ES-I3 (cell line): Measurements from ENCODE around the gene PCDHA1.
A peak's percentile ranks its signal among the peaks of the same experiment; 100 is the strongest.

Source experiments
- H3K36me3 ChIP-seq: 2 replicates; pipeline ENCODE4 v1.6.1; 2013; ENCODE audit warnings: mild to moderate bottlenecking, low read length, control low read depth, moderate library complexity; ENCODE audit not compliant: insufficient read depth
- H3K4me1 ChIP-seq: 2 replicates; pipeline ENCODE4 v1.6.1; 2013; ENCODE audit warnings: mild to moderate bottlenecking, control low read depth, low read length; ENCODE audit not compliant: insufficient read depth
- H3K9ac ChIP-seq: 2 replicates; pipeline ENCODE4 v1.6.1; 2013; ENCODE audit warnings: low read depth, mild to moderate bottlenecking, low read length, moderate library complexity
- H3K9me3 ChIP-seq: 2 replicates; pipeline ENCODE4 v1.6.1; 2013; ENCODE audit warnings: mild to moderate bottlenecking, low read length, moderate library complexity; ENCODE audit not compliant: control insufficient read depth, insufficient read depth

Gene PCDHA1

DNA sequence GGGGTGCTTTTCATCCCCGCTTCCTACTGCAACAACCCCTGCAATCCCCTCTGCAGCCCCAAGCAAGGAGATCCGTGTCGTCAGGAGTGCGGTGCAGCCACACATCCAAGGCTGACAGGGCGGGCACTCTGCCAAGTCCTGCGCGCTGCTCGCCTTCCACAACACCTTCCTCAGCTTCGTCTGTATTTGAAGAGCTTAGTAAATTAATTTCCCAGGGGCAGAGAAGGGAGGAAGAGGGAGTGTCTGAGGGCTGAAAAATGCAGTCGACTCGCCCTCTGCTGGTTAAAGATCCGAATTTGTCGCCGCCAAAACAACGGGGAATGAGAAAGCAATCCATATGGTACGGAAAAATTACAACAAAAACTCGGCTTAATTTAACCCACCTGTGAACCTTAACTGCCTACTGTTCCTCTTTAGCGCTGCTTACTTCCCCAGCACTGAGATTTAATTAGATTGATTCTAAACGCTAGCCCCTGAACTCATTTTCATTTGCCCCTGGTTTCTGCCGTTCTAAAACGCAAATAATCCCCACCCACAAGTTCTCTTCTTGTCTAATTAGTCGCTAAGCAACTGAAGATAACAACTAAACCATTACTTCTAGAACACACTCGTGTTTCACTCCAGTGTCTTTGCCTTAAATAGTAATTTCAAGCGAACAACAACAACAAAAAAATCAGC lies 254.3 kb downstream of the PCDHA1 start:
- Histone ChIP-seq H3K4me1 (peaks cover 20% of the 10 kb centered on the region), H3K9me3 (no peaks in the 10 kb centered on the region), H3K36me3 (no peaks in the 10 kb centered on the region), H3K9ac (peak overlapping the region; percentile 80)

DNA sequence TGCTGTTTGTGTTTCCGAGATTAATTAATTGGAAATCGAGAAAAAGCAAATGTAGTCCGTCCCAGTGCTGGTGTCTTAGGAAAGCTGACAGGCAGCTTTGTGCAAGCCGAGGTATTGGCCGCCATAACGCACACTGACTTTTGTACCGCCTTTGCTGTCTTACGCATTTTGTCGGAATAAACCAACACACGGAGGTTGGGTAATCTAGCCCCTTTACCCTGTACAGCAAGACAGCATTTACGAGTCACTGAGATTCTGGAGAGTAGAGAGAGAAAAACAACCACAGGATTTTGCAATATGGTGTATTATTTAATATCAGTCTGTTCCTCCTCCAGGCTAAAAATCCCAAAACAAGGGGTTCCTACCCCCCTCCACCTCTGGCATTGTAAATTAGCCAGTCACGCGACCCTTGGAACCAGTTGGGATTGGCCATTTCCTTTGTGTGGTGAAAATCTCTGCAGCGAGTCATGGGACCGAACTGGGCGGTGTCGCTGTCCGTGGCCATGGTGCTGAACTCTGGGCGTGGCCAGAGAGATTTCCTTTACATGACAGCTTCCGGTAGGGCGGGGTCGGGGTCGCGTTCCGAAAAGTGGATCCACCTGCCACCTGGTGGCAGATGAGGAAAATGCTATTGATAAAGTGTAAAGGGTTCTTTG lies 255.0 kb downstream of the PCDHA1 start:
- H3K9ac ChIP-seq: peak overlapping the region; percentile 80
- no peaks in the 10 kb centered on the region for H3K9me3 ChIP-seq
- H3K36me3 ChIP-seq: no peaks in the 10 kb centered on the region
- peaks cover 20% of the 10 kb centered on the region for H3K4me1 ChIP-seq

DNA sequence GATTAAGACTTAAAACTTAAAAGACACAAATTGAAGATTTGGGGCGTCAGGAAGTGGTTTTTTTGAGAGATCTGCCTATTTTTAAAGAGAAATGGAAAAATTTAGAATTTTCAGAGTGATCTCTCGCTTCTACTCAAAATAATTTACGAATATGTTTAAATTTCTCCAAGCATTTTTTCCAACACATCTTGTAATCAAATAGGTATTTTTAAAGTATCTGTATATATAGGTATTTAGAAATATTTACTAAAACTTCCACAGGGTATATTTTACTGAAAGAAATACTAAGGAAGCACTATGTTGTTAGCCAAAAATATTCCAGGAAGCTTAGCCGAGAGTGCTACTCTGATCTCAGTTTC lies 255.5 kb downstream of the PCDHA1 start:
- H3K4me1 ChIP-seq: peaks cover 20% of the 10 kb centered on the region
- no peaks in the 10 kb centered on the region for H3K36me3 ChIP-seq

DNA sequence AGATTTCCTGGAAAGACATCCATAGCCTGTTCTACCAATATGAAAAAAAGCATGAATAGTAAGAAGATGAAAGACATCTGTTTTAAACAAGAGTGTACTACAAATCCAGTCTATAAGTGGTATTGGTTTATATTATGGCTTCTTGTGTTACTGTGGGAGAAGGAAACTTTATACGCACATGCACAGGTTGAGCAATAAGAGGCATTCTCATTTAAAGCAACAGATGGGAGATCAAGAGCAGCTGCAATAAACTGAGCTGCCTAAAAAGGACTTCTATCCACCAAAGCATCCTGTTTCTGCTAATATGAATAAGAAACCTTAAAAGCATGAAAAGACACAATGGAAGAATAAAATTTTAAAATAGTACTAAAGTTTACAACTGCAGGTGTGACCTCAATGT lies 256.6 kb downstream of the PCDHA1 start:
- Histone ChIP-seq H3K9me3 (peaks cover 2% of the 10 kb centered on the region; the same call in 1 of the 2 replicates), H3K9ac (no peak overlapping the region), H3K36me3 (no peaks in the 10 kb centered on the region), H3K4me1 (peaks cover 20% of the 10 kb centered on the region)

More for the DNA sequence above, 255.5 kb downstream of the PCDHA1 start:
- Histone ChIP-seq H3K9me3 (peaks cover under 1% of the 10 kb centered on the region; the same call in 1 of the 2 replicates), H3K9ac (no peak overlapping the region)

DNA sequence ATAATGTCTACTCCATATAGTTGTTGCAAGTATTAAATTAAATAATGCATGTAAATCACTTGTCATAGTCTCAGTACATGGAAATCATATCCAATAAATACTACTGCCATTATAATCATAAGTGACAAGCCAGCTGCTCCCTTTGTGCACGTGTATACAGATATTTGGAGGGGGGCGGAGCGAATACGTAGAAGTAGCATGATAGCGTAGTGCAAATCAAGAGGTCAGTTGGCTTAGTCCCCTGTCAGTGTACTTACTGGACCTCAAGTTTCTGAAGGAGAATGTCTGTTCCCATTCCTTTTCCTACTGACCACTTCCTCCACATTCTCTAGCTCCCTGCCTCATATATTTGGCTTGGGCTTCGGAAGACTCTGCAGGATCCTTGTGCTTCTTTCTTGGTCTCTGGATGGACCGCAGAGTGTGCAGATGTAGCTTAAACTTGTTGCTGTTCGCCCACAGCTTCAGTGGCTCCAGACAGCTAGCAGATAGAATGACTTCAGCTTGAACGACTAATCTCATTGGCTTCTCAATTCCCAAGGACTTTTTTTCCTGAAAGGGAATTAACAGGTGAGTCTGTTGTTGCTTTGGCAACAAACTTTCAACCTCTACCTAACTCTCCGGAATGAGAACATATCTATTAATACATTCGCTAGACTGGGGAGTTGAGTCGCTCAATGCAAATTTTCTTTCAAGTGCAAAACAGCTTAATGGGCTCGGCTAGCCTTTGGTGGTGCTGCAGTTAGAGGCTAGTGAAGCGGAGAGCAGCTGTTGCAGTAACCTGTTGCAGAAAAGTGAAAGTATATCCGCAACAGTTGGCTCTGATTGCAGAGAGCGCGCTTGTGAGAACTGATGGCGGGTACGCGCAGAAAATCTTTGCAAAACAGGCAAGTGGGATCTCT lies 264.9 kb downstream of the PCDHA1 start, which contains the start of gene PCDHB1:
Gene PCDHB1 (plus strand): TSS at position 753 of the 899 bp plus-strand sequence. CDS start 97 bp downstream, at position 850.
- Histone ChIP-seq H3K9ac (peak within 1 kb of the TSS; percentile 52), H3K36me3 (no peaks in the 10 kb centered on the region), H3K9me3 (peaks cover 2% of the 10 kb centered on the region; the same call in 1 of the 2 replicates), H3K4me1 (no peaks in the 10 kb centered on the region)

DNA sequence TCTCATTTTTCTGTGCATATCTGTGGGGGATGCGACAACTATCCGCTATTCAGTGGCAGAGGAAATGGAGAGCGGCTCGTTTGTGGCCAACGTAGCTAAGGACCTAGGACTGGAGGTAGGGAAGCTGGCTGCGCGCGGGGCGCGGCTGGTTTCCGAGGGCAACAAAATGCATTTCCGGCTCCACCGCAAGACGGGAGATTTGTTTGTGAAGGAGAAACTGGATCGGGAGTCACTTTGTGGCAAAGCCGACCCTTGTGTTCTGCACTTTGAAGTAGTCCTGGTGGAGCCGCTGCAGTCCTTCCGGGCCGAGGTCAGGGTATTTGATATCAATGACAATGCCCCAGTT lies 265.6 kb downstream of the PCDHA1 start:
- Histone ChIP-seq H3K4me1 (no peaks in the 10 kb centered on the region), H3K9me3 (peaks cover under 1% of the 10 kb centered on the region; the same call in 1 of the 2 replicates), H3K36me3 (no peaks in the 10 kb centered on the region), H3K9ac (peak overlapping the region; percentile 52; the same call in 1 of the 2 replicates)
